DOHH2 (cell line): ENCODE measurements around the gene ZSCAN22.

Source experiments
- H3F3A ChIP-seq: fragments of 200-600 bp; sonication (generic), shearing (Covaris generic); 2 replicates; pipeline ENCODE4 v1.6.0; 2016; ENCODE audit warnings: antibody characterized with exemption, mild to moderate bottlenecking; ENCODE audit not compliant: control insufficient read depth, insufficient read depth
- H3K27ac ChIP-seq: fragments of 200-600 bp; sonication (generic); 2 replicates; pipeline ENCODE4 v1.5.1; 2014; ENCODE audit warnings: low read depth, mild to moderate bottlenecking, low read length, moderate library complexity
- H3K27me3 ChIP-seq: fragments of 200-600 bp; sonication (generic); 2 replicates; pipeline ENCODE4 v1.6.1; 2014; ENCODE audit warnings: mild to moderate bottlenecking, low read length, mixed read lengths; ENCODE audit not compliant: control insufficient read depth
- H3K36me3 ChIP-seq: fragments of 200-600 bp; sonication (generic); 2 replicates; pipeline ENCODE4 v1.6.1; 2014; ENCODE audit warnings: mild to moderate bottlenecking, low read length, moderate library complexity, mixed read lengths; ENCODE audit not compliant: control insufficient read depth
- H3K4me1 ChIP-seq: fragments of 200-600 bp; sonication (generic); 2 replicates; pipeline ENCODE4 v1.6.1; 2014; ENCODE audit warnings: mild to moderate bottlenecking, low read length, mixed read lengths; ENCODE audit not compliant: control insufficient read depth
- H3K4me2 ChIP-seq: fragments of 200-600 bp; sonication (generic); 2 replicates; pipeline ENCODE4 v1.6.0; 2014; ENCODE audit warnings: mild to moderate bottlenecking, low read length, moderate library complexity
- H3K4me3 ChIP-seq: fragments of 200-600 bp; sonication (generic); 2 replicates; pipeline ENCODE4 v1.5.1; 2014; ENCODE audit warnings: mild to moderate bottlenecking, low read length, mixed read lengths
- H3K79me2 ChIP-seq: fragments of 200-600 bp; sonication (generic); 2 replicates; pipeline ENCODE4 v1.6.1; 2014; ENCODE audit warnings: mild to moderate bottlenecking, low read length, mixed read lengths; ENCODE audit not compliant: control insufficient read depth
- H3K9me2 ChIP-seq: fragments of 200-600 bp; sonication (generic); replicated peaks from 2 replicates; pipeline ENCODE4 v1.6.1; 2014; ENCODE audit warnings: mild to moderate bottlenecking, low read length, mixed read lengths; ENCODE audit not compliant: control insufficient read depth
- H3K9me3 ChIP-seq: fragments of 200-600 bp; sonication (generic); 2 replicates; pipeline ENCODE4 v1.6.1; 2014; ENCODE audit warnings: antibody characterized with exemption, low read length, mixed read lengths; ENCODE audit not compliant: control insufficient read depth, insufficient read depth
- H4K20me1 ChIP-seq: fragments of 200-600 bp; sonication (generic); 2 replicates; pipeline ENCODE4 v1.6.0; 2014; ENCODE audit warnings: low read depth, mild to moderate bottlenecking, antibody characterized with exemption, low read length, moderate library complexity; ENCODE audit not compliant: control insufficient read depth, insufficient read depth
- CTCF ChIP-seq: fragments of 200-600 bp; sonication (generic); IDR thresholded peaks from one replicate; pipeline ENCODE4 v1.5.1; 2014; ENCODE audit warnings: antibody characterized with exemption, mild to moderate bottlenecking, low read depth, low read length; ENCODE audit not compliant: poor library complexity, severe bottlenecking
- EZH2phosphoT487 ChIP-seq: fragments of 200-600 bp; sonication (generic); IDR thresholded peaks from 2 replicates; pipeline ENCODE4 v1.6.1; 2017; ENCODE audit warnings: borderline replicate concordance, mild to moderate bottlenecking, antibody characterized with exemption, low read length, moderate library complexity, mixed read lengths

ZSCAN22 gene

GRCh38 chr19:58387338-58388174, 60.8 kb downstream of the ZSCAN22 start:
- H3K79me2 ChIP-seq: peaks cover 70% of the 10 kb centered on the region

GRCh38 chr19:58388175-58388526, 61.4 kb downstream of the ZSCAN22 start:
- Histone ChIP-seq H3F3A (peaks cover 24% of the 10 kb centered on the region), H3K27ac (no peak overlapping the region), H3K9me3 (no peaks in the 10 kb centered on the region), H3K36me3 (peaks cover 56% of the 10 kb centered on the region), H3K27me3 (no peaks in the 10 kb centered on the region), H4K20me1 (peaks cover 14% of the 10 kb centered on the region), H3K79me2 (peaks cover 68% of the 10 kb centered on the region), H3K4me3 (peak overlapping the region; percentile 88), H3K9me2 (no peaks in the 10 kb centered on the region), H3K4me1 (peaks cover 33% of the 10 kb centered on the region), H3K4me2 (peak overlapping the region; percentile 73)
- TF ChIP-seq EZH2phosphoT487 (no peak), CTCF (no peak)

More at GRCh38 chr19:58387338-58388174, 60.8 kb downstream of the ZSCAN22 start:
- Histone ChIP-seq H3K4me3 (peak overlapping the region; percentile 88), H3K9me3 (no peaks in the 10 kb centered on the region), H3K4me2 (peak overlapping the region; percentile 73), H3F3A (peaks cover 18% of the 10 kb centered on the region), H3K27ac (peak overlapping the region; percentile 82), H3K4me1 (peaks cover 37% of the 10 kb centered on the region), H3K9me2 (no peaks in the 10 kb centered on the region), H3K27me3 (no peaks in the 10 kb centered on the region), H3K36me3 (peaks cover 50% of the 10 kb centered on the region), H4K20me1 (peaks cover 14% of the 10 kb centered on the region)
- no peak for TF ChIP-seq EZH2phosphoT487
- TF ChIP-seq CTCF: peak; percentile 45
